Head of caudate nucleus (tissue), 42 donors: ENCODE results near the gene LHX6.

Source experiments
- DNase-seq, 42 donors: peaks; one replicate each; pipeline versions ENCODE4 v3.0.0 to v3.0.0-alpha.2; 2020 to 2021; ENCODE audit warnings: mixed read lengths in 7 of 42
- intact Hi-C: fragments of 100-400 bp; cut with DNase I; formaldehyde crosslinking; loops from one replicate; pipeline ENCODE4 v1.15.0; 2022

Gene LHX6

DNA sequence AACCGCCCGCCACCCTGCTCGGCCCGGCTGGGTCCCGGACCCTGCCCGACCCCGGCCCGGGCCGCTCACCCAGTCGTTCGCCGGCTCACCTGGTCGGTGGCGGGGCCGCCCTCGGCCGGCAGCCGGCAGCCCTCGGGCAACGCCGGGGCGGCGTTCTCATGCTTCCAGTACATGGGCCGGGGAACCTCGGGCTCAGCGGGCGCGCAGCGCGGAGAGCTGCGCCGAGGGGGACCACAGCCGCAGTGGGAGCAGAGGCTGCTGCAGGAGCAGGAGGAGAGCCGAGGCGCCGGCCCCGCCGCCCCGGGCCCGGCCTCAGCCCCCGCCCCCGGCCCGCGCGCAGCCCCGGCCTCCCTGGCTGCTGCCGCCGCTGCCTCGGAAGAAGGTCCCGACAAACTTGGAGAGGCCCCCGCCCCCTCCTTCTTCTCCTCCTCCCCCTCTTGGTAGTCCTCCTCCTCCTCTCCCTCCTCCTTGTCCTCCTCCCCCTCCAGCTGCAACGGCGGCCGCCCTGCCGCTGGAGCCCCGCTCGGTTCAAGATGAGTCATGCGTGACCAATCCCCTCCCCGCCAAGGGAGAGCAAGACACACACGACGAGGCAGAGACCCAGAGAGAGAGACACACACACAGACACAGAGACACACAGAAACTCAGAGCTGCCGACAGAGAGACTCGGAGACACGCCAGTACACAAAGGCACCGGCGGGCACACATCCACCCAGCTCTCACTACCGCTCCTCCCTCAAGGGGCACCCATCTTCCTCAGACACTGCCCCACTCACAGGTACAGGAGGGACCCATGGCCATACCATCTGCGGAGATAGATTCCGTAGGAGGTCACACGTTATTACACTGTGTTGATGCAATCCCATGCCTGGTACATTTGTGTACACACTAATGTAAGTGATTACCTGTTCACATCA lies at the start of gene LHX6:
Gene LHX6 (minus strand): TSS at position 390 of the 917 bp plus-strand sequence. CDS start 217 bp downstream, at position 173.
- peak in 2 of 42 donors; percentile 22 to 47 for DNase-seq
- intact Hi-C loops: no loop called here

DNA sequence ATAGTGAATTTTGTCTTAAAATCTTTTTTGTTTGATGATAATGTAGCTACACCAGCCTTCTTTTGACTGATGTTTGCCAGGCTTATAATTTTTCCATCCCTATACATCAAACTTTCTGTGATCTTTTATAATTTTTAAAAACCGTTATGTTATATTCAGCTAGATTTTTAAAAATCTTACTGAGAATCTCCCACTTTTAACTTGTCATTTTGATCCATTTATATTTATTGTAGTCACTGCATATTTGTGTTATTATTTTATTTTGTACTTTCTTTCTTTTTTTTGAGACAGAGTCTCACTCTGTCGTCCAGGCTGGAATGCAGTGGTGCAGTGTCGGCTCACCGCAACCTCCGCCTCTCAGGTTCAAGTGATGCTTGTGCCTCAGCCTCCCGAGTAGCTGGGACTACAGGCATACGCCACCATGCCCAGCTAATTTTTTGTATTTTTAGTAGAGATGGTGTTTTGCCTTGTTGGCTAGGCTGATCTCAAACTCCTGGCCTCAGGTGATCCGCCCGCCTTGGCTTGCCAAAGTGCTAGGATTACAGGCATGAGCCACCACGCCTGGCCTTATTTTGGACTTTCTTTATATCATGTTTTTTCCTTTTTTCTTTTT lies 48.6 kb upstream of the LHX6 start:
- no peak for DNase-seq
- intact Hi-C loops: no loop called here

- DNase-seq: no peak
- intact Hi-C loops: no loop called here
Observed at GRCh38 chr9:122276096-122276495, 47.3 kb upstream of the LHX6 start.

DNA sequence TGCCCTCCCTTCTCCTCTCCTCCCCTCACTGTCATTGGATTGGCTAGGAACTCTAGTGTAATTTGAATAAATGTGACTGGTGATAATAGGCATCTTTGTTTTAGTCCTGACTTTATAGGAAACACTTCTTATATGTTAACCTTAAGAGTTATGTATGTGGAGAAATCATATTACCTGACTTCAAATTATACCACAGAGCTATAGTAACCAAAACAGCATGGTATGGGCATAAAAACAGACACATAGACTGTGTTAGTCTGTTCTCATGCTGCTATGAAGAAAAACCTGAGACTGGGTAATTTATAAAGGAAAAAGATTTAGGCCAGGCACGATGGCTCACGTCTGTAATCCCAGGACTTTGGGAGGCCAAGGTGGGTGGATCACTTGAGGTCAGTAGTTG lies 45.3 kb upstream of the LHX6 start:
- intact Hi-C loops: no loop called here
- DNase-seq: no peak

GRCh38 chr9:122268041-122268814 lies 39.5 kb upstream of the LHX6 start:
- intact Hi-C loops: loop anchor here (10.0 kb wide), 2 partner anchors 77 to 103 kb away; no protein-coding TSS in a partner anchor
- DNase-seq: no peak

DNA sequence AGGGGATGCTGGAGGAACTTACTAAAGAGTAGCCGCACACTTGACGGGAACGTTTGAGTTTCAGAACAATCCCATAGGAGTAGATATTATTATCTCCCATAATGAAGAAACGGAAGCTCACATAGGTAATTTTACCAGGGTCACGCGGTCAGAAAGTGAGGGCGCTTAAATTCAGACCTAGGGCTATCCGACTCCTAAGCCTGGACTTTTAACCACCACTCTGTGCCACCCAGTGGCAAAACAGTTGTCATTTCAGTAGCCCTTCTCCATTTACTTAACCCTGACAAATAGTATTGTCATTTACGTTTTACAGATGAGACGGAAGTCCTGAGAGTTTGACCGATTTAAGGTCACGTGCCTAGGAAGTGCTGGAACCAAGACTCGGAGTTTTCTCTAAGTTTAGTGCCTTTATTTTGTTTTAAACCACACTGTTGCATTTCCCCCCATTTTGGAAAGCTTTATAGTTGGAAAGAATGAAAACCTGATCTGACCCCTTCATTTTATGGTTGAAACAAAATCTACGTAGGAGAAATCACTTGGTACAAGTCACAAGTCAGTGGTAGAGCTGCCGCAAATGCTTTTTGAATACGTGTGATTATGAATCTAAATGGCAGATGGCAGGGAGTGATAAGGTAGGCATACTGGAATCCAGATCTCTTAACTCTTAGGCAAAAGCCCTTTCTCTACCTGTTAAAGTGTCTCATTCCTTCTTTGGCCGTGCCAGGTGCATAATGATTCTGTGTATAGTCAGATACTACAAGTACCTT lies 36.6 kb upstream of the LHX6 start:
- intact Hi-C loops: loop anchor here (10.0 kb wide), 2 partner anchors 79 to 101 kb away; no protein-coding TSS in a partner anchor
- DNase-seq: peak in 2 of 42 donors; percentile 9 to 38

GRCh38 chr9:122264360-122265148 lies 35.8 kb upstream of the LHX6 start, which contains the start of the genes MRRF and RBM18:
Gene MRRF, plus strand, starts transcription at chr9:122264882. Its CDS starts 6,010 bp downstream, at chr9:122270892.
Gene RBM18, minus strand, starts transcription at chr9:122264840. Its CDS starts 3,348 bp downstream, at chr9:122261492.
- intact Hi-C loops: loop anchor here (10.0 kb wide), 2 partner anchors 80 to 100 kb away; no protein-coding TSS in a partner anchor
- peak; percentile 83 to 95 (median 90) for DNase-seq

DNA sequence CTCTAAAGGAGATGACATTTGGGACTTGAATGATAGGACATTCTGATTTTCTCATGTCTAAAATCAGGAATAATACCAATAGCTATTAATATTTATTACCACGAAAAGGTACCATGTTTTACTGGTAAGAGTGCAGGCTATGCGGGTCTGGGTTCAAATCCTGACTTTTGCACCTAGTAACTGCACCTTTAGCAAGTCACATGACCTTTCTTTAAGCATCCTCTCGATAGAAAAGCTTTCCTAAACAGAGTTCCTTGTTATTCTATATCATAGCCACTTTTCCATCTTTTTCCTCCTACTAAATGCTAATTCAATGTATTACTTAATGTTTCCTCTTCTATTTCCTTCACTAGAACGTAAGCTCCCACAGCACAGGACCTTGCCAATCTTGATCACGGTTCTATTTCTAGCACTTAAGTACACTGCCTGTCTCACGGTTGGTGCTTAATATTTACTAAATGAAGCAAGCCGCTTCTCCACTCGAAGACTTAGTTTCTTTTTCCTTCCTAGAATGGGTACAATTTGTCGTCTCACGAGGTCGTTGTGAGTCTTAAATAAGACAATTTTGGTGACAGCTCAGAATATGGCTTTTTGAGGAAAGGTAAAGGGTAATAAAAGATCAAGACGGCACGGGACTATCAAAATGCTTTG lies 35.1 kb upstream of the LHX6 start:
- DNase-seq: no peak
- intact Hi-C loops: loop anchor here (10.0 kb wide), 2 partner anchors 81 to 99 kb away; no protein-coding TSS in a partner anchor

DNA sequence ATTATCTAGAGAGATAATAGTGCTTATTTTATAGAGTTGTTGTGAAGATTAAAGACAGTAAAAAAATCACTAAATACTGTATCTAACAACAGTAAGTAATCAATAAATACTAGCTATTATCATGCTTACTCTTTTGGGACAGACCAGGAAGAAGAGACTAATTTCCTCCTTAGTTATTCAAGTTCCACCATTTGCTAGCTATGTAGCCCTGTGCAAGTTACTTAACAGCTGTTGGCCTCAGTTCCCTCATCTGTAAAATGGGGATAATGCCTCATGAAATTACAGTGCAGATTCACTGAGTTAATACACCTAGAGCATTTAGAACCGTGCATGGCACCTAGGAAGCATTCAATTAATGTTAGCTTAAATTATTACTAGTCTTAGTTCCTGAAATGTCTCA lies 33.3 kb upstream of the LHX6 start:
- intact Hi-C loops: loop anchor here (10.0 kb wide), 2 partner anchors 83 to 97 kb away; no protein-coding TSS in a partner anchor
- DNase-seq: no peak

DNA sequence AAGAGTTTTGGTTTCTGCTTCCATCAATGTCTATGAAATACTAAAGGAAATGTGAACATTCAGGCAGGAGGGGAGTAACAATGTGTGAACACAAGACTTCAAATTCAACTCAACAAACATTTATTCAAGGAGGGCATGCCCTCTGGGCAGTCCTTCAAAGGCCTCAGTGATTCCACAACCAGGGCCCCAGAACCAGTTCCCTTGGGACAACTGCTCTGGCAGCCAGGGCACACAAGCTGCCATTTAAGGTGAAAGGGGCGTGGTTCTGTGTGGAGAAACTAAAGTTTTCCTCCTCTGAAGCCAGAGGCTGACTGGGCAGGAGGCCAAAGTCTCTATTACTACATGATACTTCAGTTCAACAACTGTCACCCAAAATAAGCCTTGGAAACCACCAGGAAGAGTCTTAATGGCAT lies 32.7 kb upstream of the LHX6 start:
- peak in 1 of 42 donors; percentile 7 for DNase-seq
- intact Hi-C loops: loop anchor here (10.0 kb wide), 2 partner anchors 83 to 97 kb away; no protein-coding TSS in a partner anchor

DNA sequence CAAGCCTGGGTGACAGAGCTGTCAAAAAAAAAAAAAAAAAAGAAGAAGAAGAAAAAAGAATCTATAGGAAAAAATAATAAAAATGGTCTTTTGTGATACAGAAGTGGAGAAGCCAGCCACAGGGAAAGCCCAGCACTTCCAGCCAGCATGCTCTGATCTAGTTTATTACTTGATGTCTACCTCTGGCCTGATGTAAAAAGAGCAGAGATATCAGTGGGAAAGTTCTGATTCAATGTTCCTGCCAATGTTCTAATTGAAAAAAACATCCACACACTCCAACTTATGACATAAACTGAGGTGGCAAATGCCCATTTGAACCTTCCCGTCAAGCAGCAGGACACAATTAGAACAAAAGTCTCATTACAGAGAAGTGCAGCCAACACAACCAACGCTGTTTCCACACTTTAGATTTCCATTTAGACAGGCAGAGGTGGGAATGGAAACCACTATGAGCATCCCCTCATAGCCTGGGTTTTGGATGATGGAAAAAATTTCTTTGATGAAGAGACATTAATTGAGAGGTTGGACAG lies 30.2 kb upstream of the LHX6 start:
- intact Hi-C loops: no loop called here

DNA sequence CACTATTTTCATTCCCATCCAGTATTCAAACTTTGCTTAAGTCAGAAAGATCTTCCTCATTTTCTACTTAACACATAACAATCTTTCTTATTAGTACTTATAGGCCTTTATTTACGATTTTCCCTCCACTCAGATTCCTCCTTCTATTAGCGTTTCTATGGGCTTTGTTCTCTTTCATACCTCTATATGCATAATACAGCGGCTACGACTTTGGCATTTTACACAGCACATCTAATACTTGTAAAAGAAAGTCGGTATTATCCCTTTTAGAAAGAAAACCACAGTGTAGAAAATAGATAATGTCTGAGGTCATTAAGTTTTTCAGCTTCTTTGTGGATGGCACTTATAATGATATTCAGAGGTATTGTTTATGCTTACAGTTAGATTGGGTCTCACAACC lies 27.4 kb upstream of the LHX6 start:
- intact Hi-C loops: no loop called here
- no peak for DNase-seq

More for the DNA sequence above, 30.2 kb upstream of the LHX6 start:
- no peak for DNase-seq

DNA sequence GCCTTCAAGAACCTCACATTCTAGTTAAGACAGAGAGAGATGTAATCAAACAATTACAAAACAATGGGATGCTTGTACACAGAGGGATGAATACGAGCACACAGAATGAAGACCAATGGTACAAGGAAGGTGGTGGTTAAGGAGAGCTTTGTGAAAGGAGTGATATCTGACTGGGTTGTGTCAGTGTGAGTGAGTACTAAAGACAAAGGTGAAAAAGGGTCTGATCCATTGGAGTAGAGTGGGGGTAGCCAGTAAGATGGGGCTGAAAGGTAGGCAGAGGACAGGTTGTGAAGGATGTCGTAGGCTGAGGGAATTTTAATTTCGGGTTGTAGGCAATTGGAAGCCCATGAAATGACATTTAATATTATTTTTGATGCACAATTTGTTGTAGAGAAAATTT lies 26.0 kb upstream of the LHX6 start:
- intact Hi-C loops: no loop called here
- no peak for DNase-seq

- DNase-seq: no peak
- intact Hi-C loops: no loop called here
Observed at GRCh38 chr9:122252796-122253195, 24.0 kb upstream of the LHX6 start.

DNA sequence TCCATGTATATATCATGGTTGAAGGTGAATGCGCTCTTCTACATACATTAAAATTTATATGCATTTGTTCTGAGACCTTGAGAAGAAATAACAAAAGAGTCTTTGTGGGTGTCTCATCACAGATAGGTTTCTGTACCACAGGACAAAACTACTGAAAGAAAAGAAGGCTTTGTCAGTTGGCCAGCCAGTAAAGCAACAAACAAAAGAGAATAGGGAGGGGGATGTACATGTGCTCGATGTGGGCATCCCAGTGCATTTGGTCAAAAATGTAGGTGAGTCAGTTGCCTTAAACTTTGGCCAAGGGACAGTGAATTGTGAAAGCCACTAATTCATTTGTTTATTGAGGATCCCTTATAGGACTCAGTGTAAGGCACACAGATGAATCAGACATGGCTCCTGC lies 22.6 kb upstream of the LHX6 start:
- DNase-seq: peak in 3 of 42 donors; percentile 23 to 35 (median 31)
- intact Hi-C loops: no loop called here

DNA sequence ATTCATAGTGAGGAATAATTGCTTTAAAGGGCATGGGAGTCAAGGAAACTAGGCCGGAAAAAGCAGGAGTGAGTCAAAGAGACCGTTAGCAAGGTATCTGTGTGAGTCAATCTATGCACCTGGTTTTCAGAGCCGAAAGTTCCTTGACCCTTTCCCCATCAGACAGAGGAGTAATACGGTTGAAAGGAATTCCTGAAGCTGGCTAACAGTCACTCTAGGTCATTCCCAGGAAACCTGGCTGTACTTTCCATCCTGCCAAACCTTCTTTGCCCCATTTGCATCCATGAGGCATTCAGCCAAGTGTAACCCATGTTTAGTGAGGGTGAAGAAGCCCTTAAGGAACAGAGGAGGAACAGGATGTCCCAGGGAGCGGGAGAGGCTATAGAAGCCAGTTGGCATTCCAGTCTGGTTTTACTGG lies 19.7 kb upstream of the LHX6 start:
- DNase-seq: no peak
- intact Hi-C loops: no loop called here

DNA sequence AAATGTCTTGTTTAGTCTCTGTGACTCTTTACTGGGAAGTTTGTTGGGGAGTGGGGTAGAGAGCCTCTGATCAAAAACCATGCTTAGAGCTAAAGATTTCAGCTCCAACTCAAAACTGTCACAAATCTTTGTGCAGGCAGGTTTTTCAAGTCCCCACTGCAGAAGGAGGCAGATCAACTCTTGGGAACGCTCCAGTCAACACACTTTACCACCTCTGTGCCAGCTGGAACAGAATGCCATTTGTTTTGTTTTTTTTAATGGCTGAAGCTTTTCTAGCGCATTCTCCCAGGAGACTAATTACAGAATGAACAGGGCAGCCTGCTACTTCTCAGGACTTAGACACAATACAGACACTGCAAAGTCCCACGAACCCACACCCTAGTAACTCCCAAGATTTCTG lies 17.9 kb upstream of the LHX6 start:
- no peak for DNase-seq
- intact Hi-C loops: no loop called here
